HuH-7.5 (cell line): Measurements from ENCODE around the gene TUBGCP6.

ENCODE experiments used
- DNase-seq: peaks from one replicate; pipeline ENCODE4 v3.0.0; 2011; ENCODE audit warnings: low spot score

Gene TUBGCP6

DNA sequence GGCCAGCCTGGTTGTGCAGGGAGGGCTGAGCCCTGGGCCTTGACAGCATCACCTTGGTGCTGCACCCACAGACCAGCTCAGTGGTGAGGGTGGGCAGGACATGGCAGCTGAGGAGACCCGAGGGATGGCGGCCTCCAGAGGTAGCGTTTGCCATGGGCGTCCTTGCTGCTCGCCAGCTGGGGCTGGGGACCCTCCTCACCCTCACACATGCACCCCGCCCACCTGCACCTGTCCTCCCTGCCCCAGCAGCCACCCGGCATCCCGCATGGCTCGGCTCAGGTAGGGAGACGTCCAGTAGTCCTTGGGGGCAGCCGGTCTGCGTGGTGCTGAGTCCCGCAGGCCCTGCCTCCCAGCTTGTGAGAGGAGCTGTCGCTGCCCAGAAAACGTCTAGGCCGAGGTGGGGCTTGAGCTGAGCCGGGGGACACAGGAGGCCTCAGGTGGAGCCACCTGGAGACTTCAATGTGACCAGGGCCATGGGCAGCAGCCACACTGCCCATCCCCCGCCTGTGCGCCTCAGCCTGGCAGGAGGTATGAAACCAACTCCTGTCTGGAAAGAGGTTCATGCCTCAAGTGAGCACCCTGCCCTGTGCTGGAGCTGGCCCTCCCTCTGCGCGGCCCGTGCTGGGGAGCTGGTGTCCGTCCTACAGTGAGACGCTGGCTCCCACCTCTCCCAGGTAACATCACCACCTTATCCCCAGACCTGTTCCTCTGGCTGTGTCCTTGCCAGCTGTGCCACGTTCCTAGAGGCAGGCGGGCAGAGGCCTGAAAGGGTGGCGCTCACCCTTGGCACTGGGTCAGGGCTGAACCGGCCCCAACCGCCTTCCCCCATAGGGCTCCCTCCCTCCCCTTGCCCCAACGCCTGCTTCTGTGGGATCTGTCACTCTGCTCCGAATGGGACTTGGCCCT lies 62.4 kb downstream of the TUBGCP6 start:
- DNase-seq: no peak

DNA sequence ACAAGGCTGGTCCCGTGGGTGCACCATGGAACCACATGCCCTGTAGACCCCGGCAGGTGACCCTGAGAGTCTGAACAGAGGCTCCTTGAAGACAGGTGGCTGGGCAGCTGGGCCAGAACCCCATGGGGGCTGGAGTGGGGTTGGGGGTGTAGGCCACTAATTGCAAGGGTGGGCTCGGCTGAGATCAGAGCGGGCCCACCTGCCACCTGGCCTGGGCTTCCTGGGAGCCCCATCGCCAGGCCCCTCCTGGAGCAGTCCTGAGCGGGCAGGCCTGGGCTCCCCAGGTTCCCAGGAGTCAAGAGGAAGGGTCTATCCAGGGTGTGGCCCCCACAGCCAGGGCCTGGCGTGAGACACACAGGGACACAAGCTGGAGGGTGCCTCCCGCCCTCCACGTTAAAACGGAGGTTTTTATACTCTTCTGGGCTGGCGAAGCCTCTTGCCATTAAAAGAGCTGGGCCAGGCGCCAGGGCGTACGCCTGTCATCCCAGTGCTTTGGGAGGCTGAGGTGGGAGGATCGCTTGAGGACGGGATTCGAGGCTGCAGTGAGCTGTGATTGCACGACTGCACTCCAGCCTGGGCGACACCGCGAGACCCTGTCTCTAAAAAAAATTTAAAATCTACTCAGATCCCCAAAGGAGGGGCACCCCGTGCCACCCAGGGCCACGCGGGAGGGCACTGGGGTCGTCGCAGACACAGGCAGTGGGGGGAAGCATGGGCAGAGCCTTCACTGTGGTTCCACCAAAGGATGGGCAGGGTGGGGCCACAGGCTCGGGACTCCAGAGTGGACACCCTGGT lies 63.9 kb downstream of the TUBGCP6 start:
- DNase-seq: no peak

DNA sequence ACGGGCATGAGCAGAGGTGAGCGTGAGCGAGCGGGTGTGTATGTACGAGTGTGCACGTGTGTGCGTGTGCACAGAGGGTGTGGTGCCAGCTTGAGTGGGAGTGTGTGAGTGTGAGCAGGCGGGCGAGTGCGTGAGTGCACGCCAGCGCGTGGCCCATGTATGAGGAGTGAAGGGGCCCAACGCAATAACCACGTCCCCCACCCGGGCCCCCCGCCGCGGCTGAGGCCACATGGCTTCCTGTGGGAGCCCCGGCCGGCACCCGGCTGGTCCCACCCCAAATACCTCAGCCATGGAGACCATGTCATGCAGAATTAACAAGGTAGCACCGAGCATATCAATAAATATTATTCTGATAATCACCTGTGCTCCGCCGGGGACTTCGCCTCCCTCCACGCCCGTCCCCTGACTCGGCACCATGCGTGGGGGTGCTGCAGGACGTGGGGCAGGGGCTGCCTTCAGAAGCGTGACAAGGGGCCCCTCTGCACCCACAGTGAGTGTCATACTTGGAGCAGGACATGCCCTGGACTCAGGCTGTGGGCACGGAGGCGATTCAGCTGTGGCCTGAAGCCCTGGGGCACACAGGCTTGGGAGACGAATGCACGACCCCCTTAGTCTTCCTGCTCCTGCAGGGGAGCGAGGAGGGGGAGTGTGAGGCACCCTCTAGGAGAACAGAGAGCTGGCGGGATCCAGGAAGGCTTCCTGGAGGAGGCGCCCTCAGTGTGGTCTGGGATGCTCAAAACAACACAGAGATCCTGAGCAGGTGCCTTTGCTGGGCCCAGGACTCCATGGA lies 64.7 kb downstream of the TUBGCP6 start:
- no peak for DNase-seq

DNA sequence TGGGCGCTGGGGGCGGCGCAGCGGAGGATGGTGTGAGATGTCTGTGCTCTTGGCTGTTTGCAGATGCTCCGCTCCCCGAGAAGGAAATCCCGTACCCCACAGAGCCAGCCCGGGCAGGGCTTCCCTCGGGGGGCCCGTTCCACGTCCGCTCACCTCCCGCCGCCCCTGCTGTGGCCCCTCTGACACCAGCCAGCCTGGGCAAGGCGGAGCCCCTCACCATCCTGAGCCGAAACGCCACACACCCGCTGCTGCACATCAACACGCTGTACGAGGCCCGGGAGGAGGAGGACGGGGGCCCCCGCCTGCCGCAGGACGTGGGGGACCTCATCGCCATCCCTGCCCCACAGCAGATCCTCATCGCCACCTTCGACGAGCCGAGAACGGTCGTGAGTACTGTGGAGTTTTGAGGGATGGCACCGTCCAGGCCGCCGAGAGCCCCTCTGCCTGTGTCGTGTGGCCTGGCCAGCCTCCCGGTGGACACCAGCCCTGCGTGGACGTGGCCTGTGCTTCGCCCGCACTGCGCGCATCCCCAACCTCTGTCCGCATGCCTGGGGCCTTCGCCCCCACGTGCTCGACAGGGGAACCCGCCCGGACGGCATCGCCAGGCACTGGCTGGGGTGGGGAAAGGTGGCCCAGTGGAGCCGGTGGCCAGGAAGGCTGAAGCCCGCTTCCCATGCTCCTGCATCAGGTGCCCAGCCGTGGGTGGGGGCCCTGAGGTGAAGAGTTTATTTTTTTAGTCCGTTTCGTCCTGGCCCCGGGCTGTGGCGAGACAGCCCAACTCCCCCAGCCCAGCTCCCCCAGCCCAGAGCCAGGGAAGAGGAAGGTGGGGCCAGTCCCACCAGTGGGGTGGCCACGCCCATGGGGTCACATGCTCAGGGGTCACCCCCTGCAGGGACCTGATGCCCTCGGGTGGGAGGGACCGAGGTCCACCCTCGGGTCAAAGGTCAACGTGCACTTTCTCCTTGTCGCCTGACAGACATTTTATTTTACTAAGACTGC lies 65.7 kb downstream of the TUBGCP6 start:
- no peak for DNase-seq

DNA sequence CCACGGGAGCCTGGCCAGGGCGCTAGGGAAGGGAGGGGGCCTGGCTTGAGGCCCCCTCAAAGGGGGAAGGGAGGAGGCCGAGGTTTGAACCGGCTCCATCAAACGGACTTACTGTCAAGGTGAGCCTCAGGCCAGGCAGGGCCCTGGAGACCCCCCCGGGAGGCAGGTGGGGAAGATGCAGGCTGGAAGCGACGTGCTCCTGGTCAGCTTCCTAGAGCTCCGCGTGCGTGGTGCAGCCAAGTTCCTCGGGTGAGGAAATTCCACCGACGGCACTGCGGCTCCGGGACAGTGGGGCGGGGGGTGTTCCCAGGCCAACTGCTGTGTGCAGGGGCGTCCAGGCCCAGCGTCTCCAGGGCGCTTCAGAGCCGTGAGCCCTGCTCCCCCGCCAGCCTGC lies 66.4 kb downstream of the TUBGCP6 start:
- no peak for DNase-seq

DNA sequence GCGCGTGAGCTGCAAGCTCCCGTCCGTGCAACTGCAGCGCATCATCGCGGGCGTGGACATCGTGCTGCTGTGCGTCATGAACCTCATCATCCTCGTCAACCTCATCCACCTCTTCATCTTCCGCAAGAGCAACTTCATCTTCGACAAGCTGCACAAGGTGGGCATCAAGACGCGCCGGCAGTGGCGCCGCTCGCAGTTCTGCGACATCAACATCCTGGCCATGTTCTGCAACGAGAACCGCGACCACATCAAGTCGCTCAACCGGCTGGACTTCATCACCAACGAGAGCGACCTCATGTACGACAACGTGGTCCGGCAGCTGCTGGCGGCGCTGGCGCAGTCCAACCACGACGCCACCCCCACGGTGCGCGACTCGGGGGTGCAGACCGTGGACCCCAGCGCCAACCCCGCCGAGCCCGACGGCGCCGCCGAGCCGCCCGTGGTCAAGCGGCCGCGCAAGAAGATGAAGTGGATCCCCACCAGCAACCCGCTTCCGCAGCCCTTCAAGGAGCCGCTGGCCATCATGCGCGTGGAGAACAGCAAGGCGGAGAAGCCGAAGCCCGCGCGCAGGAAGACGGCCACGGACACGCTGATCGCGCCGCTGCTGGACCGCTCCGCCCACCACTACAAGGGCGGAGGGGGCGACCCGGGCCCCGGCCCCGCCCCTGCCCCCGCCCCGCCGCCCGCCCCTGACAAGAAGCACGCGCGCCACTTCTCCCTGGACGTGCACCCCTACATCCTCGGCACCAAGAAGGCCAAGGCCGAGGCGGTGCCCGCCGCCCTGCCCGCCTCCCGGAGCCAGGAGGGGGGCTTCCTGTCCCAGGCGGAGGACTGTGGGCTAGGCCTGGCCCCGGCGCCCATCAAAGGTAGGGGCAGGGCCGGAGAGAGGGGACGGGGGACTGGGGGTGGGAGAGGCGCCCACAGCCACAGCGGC lies 67.0 kb downstream of the TUBGCP6 start:
- DNase-seq: no peak

DNA sequence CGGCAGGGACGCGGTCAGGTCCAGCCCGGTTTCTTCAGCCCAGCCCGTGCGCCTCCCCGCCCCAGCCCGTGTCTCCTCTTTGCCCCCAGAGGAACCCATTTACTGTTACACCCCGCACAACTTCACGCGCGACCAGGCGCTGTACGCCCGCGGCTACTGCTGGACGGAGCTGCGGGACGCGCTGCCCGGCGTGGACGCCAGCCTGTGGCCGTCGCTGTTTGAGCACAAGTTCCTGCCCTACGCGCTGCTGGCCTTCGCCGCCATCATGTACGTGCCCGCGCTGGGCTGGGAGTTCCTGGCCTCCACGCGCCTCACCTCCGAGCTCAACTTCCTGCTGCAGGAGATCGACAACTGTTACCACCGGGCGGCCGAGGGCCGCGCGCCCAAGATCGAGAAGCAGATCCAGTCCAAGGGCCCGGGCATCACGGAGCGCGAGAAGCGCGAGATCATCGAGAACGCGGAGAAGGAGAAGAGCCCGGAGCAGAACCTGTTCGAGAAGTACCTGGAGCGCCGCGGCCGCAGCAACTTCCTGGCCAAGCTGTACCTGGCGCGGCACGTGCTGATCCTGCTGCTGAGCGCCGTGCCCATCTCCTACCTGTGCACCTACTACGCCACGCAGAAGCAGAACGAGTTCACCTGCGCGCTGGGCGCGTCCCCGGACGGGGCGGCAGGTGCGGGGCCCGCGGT lies 67.8 kb downstream of the TUBGCP6 start:
- no peak for DNase-seq

DNA sequence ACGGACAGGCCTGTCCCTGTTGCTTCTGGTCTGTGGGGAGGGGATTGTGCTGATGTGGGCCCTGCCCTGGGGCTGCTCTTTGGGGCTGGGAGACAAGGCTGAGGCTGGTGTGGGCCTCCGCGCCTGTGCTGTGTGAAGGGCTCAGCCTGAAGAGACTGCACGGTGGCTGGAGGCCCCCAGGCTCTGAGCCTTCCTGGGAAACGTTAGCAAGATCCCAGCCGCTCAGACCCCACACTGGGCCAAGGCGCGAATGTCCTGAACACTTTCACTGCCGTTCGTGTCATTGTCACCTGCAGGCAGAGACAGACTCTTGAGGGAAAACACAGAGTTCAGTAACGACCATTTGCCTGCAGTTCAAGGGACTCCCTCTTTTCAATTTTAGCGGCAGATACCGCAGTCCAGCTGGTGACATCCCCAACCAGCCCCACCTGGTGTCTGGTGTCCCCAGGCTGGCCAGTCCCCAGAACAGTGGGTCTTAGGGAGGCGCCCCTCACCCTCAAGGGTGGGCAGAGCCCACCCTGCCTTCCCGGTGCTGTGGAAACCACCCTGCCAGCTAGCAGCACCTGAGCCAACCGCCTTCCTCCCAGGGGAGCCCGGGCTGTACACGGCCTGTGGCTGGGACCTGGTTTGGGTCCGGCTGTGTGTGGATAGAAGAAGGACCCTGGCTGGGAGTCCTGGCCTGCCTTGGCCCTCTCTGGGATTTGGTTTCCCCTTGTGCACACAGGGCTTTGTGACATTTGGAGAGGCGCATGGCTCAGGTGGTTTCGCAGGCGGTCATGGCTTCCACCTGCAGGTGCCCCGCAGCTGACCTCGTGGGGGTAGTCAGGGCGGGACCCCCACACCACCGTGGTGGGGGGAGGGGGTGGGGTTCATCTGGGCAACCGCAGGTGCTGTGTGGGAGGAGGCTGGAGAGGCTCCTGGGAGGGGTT lies 68.6 kb downstream of the TUBGCP6 start:
- no peak for DNase-seq

DNA sequence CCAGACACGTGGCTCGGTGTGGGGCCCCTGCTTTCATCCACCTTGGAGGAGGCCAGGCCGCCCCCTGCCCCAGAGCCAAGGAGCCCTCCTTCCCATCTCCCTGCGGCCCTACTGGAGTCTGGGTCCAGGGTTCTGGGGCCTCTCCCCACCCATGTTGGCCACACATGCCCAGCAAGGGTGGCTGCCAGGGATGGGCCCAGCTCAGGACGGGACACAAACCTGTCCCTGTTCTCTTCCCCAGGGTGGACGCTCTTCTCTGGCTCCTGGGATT lies 69.7 kb downstream of the TUBGCP6 start:
- no peak for DNase-seq

DNA sequence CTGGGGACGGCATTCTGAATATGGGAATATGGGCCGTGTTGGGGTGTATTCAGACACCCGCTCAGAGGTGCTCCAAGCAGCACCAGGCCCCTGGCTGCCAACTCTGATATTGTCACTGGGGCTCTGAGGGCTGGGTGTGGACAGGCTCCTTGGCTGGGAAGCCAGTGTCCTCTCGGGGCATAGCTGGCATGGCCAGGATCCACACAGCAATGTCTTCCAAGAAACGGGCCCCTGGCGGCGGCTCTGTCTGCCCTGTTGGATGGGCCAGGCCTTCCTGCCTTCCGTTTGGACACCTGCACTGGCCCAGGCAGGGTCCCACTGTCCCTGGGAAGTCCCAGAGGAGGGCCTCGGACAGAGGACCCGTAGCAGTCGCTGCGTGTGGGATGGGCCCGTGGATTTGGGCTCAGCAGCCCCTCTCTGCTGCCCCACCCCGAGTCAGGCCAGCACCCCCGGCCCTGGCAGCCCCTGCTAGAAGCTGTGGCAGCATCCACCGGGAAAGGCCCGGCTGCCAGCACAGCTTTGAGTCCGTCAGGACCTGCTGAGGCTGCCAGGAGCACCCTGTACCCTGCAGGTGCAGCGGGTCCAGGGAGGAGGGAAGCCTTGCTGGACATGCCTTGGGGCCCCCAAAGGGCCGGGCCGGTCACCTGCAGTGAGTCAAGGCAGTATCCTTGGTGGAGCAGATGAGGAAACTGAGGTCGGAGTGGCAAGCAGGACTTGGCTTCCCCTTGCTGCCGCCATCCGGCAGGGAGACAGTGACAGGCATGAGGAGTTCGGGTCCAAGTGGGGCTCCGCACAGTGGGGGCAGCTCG lies 70.2 kb downstream of the TUBGCP6 start:
- DNase-seq: no peak

DNA sequence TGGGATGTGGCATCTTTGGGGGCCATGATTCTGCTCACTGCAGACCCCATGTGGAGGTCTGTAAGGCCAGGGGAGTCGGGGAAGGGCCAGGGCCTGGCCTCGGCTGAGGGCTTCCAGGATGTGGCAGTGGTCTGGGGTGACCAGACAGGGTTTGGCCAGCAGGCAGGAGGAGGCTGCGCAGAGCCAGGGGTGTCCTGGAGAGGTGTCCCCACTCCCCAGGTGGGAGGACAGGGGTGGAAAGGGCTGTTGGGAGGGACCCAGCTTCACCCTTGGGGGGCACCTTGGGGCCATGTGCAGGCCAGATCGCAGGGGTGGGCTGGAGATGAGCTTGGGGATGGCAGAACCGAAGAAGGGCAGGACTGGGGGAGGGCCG lies 70.9 kb downstream of the TUBGCP6 start:
- no peak for DNase-seq

DNA sequence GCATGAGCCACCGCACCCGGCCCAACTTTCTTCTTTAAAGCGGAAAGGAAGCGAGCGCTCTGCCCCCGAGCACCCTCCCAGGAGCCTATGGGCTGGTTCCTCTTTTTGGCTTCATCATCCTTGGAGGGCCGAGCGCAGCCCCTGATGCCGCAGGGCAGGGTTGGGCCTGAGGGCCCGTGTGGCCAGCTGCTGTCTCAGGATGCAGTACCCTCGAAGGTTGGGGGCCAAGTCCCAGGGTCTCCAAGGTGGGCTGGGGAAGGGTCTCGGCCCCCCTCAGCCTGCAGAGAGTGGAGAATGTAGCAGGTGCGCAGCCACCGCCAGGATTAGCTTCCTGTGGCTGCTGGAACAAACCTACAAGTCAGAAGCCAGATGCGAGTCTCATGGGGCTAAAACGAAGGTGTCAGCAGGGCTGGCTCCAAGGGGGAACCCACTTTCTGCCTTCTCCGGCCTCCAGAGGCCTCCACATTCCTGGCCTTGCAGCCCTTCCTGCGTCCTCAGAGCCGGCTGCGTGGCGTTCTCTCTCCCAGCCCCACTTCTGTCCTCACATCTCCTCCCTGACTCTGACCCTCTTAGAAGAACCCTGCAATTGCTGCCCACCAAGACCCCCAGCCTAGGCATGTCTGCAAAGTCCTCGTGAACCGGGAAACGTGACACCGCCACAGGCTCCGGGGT lies 71.4 kb downstream of the TUBGCP6 start:
- no peak for DNase-seq

DNA sequence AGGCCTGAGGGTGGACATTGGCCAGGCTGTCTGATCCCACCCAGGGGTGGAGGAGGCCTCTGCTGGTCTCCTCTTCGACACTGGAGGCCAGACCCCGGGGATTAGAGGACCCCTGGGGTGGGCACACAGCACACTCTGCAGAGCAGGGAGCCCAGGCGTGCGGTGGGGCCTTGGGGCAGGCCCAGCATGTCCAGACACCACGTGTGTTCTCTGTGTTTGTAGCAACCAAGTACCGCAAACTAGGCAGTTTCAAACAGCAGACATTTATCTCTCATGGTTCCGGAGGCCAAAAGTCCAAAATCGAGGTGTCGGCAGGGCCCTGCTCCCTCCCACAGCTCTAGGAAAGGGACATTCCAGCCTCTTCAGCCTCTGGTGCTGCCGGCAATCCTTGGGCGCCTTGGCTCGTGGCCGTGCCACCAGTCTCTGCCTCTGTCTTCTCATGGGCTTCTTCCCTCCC lies 72.8 kb downstream of the TUBGCP6 start:
- DNase-seq: no peak

DNA sequence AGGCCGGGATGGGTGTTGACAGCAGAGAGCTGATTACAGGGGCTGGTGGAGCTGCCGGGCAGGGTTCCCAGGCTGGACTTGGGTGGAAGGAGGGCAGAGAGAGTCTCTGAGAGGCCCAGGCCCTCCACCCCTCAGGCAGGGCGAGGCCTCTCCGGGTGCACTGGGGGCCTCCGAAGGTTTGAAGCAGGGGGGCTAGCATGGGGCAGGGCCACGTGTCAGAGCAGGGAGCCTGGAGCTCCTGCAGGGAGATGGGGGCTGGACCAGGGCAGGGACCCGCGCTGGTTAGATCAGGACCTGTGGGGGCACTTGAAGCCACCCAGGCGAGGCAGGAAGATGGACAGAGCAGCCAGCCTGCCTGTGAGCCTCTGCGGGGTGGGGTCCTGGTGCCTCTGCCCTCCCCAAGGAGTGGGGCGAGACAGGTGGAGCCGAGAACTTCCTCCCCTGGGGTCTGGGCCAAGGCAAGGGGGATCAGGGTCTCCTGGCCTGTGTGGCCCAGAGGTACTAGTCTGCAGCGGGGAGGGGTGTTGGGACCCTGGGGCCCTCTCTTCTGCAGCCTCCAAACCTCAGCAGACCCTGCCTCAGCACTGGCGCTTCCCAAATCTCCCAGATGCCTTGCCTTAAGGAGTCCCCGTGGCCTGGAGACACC lies 73.4 kb downstream of the TUBGCP6 start:
- no peak for DNase-seq

DNA sequence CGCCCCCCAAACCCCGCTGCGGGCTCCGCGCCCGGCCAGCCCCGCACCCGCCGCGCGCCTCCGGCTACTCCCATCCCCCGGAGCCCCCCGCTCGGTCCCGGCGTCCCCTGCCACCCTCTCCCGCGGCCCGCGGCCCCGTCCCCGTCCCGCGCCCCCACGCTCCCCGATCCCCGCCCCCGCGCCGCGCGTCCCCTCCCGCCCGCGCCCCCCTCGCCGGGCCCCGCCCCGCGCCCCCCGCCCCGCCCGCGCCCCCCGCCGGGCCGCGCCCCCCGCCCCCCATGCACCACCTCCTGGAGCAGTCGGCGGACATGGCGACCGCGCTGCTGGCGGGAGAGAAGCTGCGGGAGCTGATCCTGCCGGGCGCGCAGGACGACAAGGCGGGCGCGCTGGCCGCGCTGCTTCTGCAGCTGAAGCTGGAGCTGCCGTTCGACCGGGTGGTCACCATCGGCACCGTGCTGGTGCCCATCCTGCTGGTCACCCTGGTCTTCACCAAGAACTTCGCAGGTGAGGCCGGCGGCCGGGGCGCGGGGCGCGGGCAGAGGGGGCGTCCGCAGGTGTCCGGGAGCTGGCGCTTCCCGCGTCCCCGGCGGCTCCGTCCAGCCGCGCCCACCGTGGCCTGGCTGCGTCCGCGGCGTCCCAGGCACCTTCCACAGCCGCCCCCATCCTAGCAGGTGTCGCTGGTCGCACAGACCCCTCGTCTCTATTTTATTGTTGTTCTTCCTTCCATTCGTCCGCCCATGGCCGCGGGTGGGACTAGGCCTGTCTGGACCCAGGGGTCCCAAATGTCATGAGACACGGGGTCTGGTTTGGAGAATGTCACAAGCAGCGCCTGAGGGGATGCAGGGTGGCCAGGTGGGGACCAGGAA lies 74.1 kb downstream of the TUBGCP6 start, which contains the start of gene PANX2:
Gene PANX2 (plus strand): TSS at position 279 of the 866 bp plus-strand sequence. CDS start 0 bp downstream, at position 279.
- no peak for DNase-seq
